ENCODE results near the gene GRID1.

The GRID1 gene

GRCh38 chr10:86163522-86164173, 202.9 kb downstream of the GRID1 start:
- Histone ChIP-seq H3K36me3 (ENCODE audit: control insufficient read depth in 1 of 2, insufficient read depth in 2 of 2, low read depth in 1 of 2, low read length in 2 of 2) (no peaks in the 10 kb centered on the region), H3K18ac (ENCODE audit: low read depth in 1 of 2, low read length in 2 of 2) (no peak overlapping the region), H3K9me3 (ENCODE audit: control insufficient read depth, low read length) (no peaks in the 10 kb centered on the region), H4K8ac (ENCODE audit: low read length) (no peak overlapping the region), H2AFZ (ENCODE audit: low read depth, low read length) (no peak overlapping the region), H3K9ac (ENCODE audit: low read length) (no peak overlapping the region), H3K4ac (ENCODE audit: low read depth in 1 of 2, low read length in 2 of 2) (no peak overlapping the region), H3K14ac (ENCODE audit: low read length in 2 of 2) (no peak overlapping the region), H2BK5ac (ENCODE audit: low read depth, low read length, poor library complexity, severe bottlenecking) (no peak overlapping the region), H3K4me3 (ENCODE audit: insufficient read depth in 1 of 2, low read depth in 1 of 2, low read length in 2 of 2) (no peak overlapping the region), H3K79me1 (replicated peaks; ENCODE audit: low read length, poor library complexity, severe bottlenecking) (no peaks in the 10 kb centered on the region), H3K23ac (ENCODE audit: low read length in 2 of 2) (no peak overlapping the region), H2BK15ac (ENCODE audit: low read depth, poor library complexity, severe bottlenecking) (no peak overlapping the region), H3K27me3 (ENCODE audit: control insufficient read depth in 1 of 2, insufficient read depth in 1 of 2, low read length in 2 of 2) (no peaks in the 10 kb centered on the region), H2AK5ac (ENCODE audit: low read length, severe bottlenecking) (no peak overlapping the region), H3K4me1 (ENCODE audit: control insufficient read depth, insufficient read depth, low read depth, low read length) (no peaks in the 10 kb centered on the region), H3K27ac (ENCODE audit: low read length, poor library complexity, severe bottlenecking) (no peak overlapping the region), H3K4me2 (ENCODE audit: low read length, poor library complexity, severe bottlenecking) (no peak overlapping the region), H4K91ac (ENCODE audit: low read length) (no peak overlapping the region), H2BK120ac (ENCODE audit: low read depth, low read length) (no peak overlapping the region), H2BK12ac (ENCODE audit: low read length in 2 of 2) (no peak overlapping the region)
- no peak for DNase-seq
- WGBS = 79% methylated on average over 10 of the region's 13 CpGs

GRCh38 chr10:86162696-86163400, 203.7 kb downstream of the GRID1 start:
- Histone ChIP-seq H3K23ac (ENCODE audit: low read length in 2 of 2) (no peak overlapping the region), H3K36me3 (ENCODE audit: control insufficient read depth in 1 of 2, insufficient read depth in 2 of 2, low read depth in 1 of 2, low read length in 2 of 2) (no peaks in the 10 kb centered on the region), H3K4ac (ENCODE audit: low read depth in 1 of 2, low read length in 2 of 2) (no peak overlapping the region), H3K27ac (ENCODE audit: low read length, poor library complexity, severe bottlenecking) (no peak overlapping the region), H4K91ac (ENCODE audit: low read length) (no peak overlapping the region), H4K8ac (ENCODE audit: low read length) (no peak overlapping the region), H3K9me3 (ENCODE audit: control insufficient read depth, low read length) (no peaks in the 10 kb centered on the region), H3K4me2 (ENCODE audit: low read length, poor library complexity, severe bottlenecking) (no peak overlapping the region), H3K27me3 (ENCODE audit: control insufficient read depth in 1 of 2, insufficient read depth in 1 of 2, low read length in 2 of 2) (no peaks in the 10 kb centered on the region), H3K18ac (ENCODE audit: low read depth in 1 of 2, low read length in 2 of 2) (no peak overlapping the region), H2BK15ac (ENCODE audit: low read depth, poor library complexity, severe bottlenecking) (no peak overlapping the region), H2BK12ac (ENCODE audit: low read length in 2 of 2) (no peak overlapping the region), H3K4me3 (ENCODE audit: insufficient read depth in 1 of 2, low read depth in 1 of 2, low read length in 2 of 2) (no peak overlapping the region), H3K9ac (ENCODE audit: low read length) (no peak overlapping the region), H2BK120ac (ENCODE audit: low read depth, low read length) (no peak overlapping the region), H2BK5ac (ENCODE audit: low read depth, low read length, poor library complexity, severe bottlenecking) (no peak overlapping the region), H3K4me1 (ENCODE audit: control insufficient read depth, insufficient read depth, low read depth, low read length) (no peaks in the 10 kb centered on the region), H3K14ac (ENCODE audit: low read length in 2 of 2) (no peak overlapping the region), H2AK5ac (ENCODE audit: low read length, severe bottlenecking) (no peak overlapping the region), H3K79me1 (replicated peaks; ENCODE audit: low read length, poor library complexity, severe bottlenecking) (no peaks in the 10 kb centered on the region), H2AFZ (ENCODE audit: low read depth, low read length) (no peak overlapping the region)
- DNase-seq = no peak
- 82% methylated on average over 5 of the region's 5 CpGs for WGBS

GRCh38 chr10:86162036-86162435, 204.6 kb downstream of the GRID1 start:
- Histone ChIP-seq H3K9ac (ENCODE audit: low read length) (no peak overlapping the region), H3K4ac (ENCODE audit: low read depth in 1 of 2, low read length in 2 of 2) (no peak overlapping the region), H3K79me1 (replicated peaks; ENCODE audit: low read length, poor library complexity, severe bottlenecking) (no peaks in the 10 kb centered on the region), H3K4me2 (ENCODE audit: low read length, poor library complexity, severe bottlenecking) (no peak overlapping the region), H2BK15ac (ENCODE audit: low read depth, poor library complexity, severe bottlenecking) (no peak overlapping the region), H3K14ac (ENCODE audit: low read length in 2 of 2) (no peak overlapping the region), H3K23ac (ENCODE audit: low read length in 2 of 2) (no peak overlapping the region), H3K18ac (ENCODE audit: low read depth in 1 of 2, low read length in 2 of 2) (no peak overlapping the region), H2AK5ac (ENCODE audit: low read length, severe bottlenecking) (no peak overlapping the region), H3K4me1 (ENCODE audit: control insufficient read depth, insufficient read depth, low read depth, low read length) (no peaks in the 10 kb centered on the region), H3K27ac (ENCODE audit: low read length, poor library complexity, severe bottlenecking) (no peak overlapping the region), H2AFZ (ENCODE audit: low read depth, low read length) (no peak overlapping the region), H2BK5ac (ENCODE audit: low read depth, low read length, poor library complexity, severe bottlenecking) (no peak overlapping the region), H3K36me3 (ENCODE audit: control insufficient read depth in 1 of 2, insufficient read depth in 2 of 2, low read depth in 1 of 2, low read length in 2 of 2) (no peaks in the 10 kb centered on the region), H4K91ac (ENCODE audit: low read length) (no peak overlapping the region), H2BK120ac (ENCODE audit: low read depth, low read length) (no peak overlapping the region), H4K8ac (ENCODE audit: low read length) (no peak overlapping the region), H3K27me3 (ENCODE audit: control insufficient read depth in 1 of 2, insufficient read depth in 1 of 2, low read length in 2 of 2) (no peaks in the 10 kb centered on the region), H3K4me3 (ENCODE audit: insufficient read depth in 1 of 2, low read depth in 1 of 2, low read length in 2 of 2) (no peak overlapping the region), H2BK12ac (ENCODE audit: low read length in 2 of 2) (no peak overlapping the region), H3K9me3 (ENCODE audit: control insufficient read depth, low read length) (no peaks in the 10 kb centered on the region)
- 65% methylated on average over 1 of the region's 2 CpGs for WGBS
- no peak for DNase-seq

- H3K36me3 ChIP-seq (ENCODE audit: control insufficient read depth in 1 of 2, insufficient read depth in 2 of 2, low read depth in 1 of 2, low read length in 2 of 2) = no peaks in the 10 kb centered on the region
- H3K27me3 ChIP-seq (ENCODE audit: control insufficient read depth in 1 of 2, insufficient read depth in 1 of 2, low read length in 2 of 2) = no peaks in the 10 kb centered on the region
- no peak overlapping the region for H3K4ac ChIP-seq (ENCODE audit: low read depth in 1 of 2, low read length in 2 of 2)
- no peak overlapping the region for H2BK5ac ChIP-seq (ENCODE audit: low read depth, low read length, poor library complexity, severe bottlenecking)
- no peak overlapping the region for H3K23ac ChIP-seq (ENCODE audit: low read length in 2 of 2)
- H2BK120ac ChIP-seq (ENCODE audit: low read depth, low read length) = no peak overlapping the region
- no peak overlapping the region for H3K4me2 ChIP-seq (ENCODE audit: low read length, poor library complexity, severe bottlenecking)
- H4K8ac ChIP-seq (ENCODE audit: low read length) = no peak overlapping the region
- H3K27ac ChIP-seq (ENCODE audit: low read length, poor library complexity, severe bottlenecking) = no peak overlapping the region
- H3K4me1 ChIP-seq (ENCODE audit: control insufficient read depth, insufficient read depth, low read depth, low read length) = no peaks in the 10 kb centered on the region
- H3K9ac ChIP-seq (ENCODE audit: low read length) = no peak overlapping the region
- WGBS = 69% methylated on average over 6 of the region's 8 CpGs
- H4K91ac ChIP-seq (ENCODE audit: low read length) = no peak overlapping the region
- no peak overlapping the region for H2AFZ ChIP-seq (ENCODE audit: low read depth, low read length)
- no peaks in the 10 kb centered on the region for H3K9me3 ChIP-seq (ENCODE audit: control insufficient read depth, low read length)
- no peak for DNase-seq
- H2BK12ac ChIP-seq (ENCODE audit: low read length in 2 of 2) = no peak overlapping the region
- H3K4me3 ChIP-seq (ENCODE audit: insufficient read depth in 1 of 2, low read depth in 1 of 2, low read length in 2 of 2) = no peak overlapping the region
- H3K79me1 ChIP-seq (replicated peaks; ENCODE audit: low read length, poor library complexity, severe bottlenecking) = no peaks in the 10 kb centered on the region
- no peak overlapping the region for H2BK15ac ChIP-seq (ENCODE audit: low read depth, poor library complexity, severe bottlenecking)
- H3K18ac ChIP-seq (ENCODE audit: low read depth in 1 of 2, low read length in 2 of 2) = no peak overlapping the region
- H2AK5ac ChIP-seq (ENCODE audit: low read length, severe bottlenecking) = no peak overlapping the region
- H3K14ac ChIP-seq (ENCODE audit: low read length in 2 of 2) = no peak overlapping the region
Measured at GRCh38 chr10:86160890-86161585, 205.6 kb downstream of the GRID1 start.

Data from mesenchymal stem cell (in vitro differentiated cells and primary cell).